ENCODE measurements around the gene ZNF227. TPM values are rescaled to one million over a fixed set of nuclear protein-coding genes. Genes with fewer than 3 reads are reported as not detected.
A peak's percentile ranks its signal among the peaks of the same experiment; 100 is the strongest.
"Not testable (repeated sequence)": the region's sequence is repeated elsewhere in the genome, so short reads cannot be mapped to it uniquely, and the experiment has no call there.

The ZNF227 gene
- total RNA-seq, 1 donor from 2014 or later, result 45.0 TPM

DNA sequence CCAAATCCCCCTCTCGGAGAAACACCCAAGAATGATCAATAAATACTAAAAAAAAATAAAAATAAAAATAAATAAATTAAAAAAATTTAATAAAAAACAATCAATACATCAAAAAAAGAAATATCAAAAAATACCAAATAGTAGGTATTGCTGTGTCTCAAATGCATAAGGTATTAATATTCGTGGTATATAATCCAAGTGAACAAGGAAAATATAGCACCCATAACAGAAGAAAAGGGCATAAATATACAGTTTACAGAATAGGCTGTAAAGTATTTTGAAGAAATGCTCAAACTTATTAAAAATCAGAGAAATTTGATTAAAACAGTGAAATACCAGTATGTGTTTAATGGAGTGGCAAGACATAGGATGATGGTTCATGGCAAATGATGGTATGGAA, 7.6 kb upstream of the ZNF227 start:
- Mint-ChIP-seq H3K9me3 (peaks cover 10% of the 10 kb centered on the region), H3K4me3 (no peak overlapping the region), H3K4me1 (peaks cover 6% of the 10 kb centered on the region), H3K36me3 (peaks cover 2% of the 10 kb centered on the region), H3K27me3 (ENCODE audit: insufficient read depth, low read depth) (peaks cover 5% of the 10 kb centered on the region), H3K27ac (no peak overlapping the region)
- H3K4me3 ChIP-seq, result no peak overlapping the region
- H3F3A ChIP-seq (ENCODE audit: low read depth), result peaks cover 4% of the 10 kb centered on the region
- no peaks in the 10 kb centered on the region for H3K36me3 ChIP-seq
- no peak overlapping the region for H3K27ac ChIP-seq
- H3K27me3 ChIP-seq, result peaks cover 30% of the 10 kb centered on the region
- no peak overlapping the region for H3K4me2 ChIP-seq
- no peak for DNase-seq (ENCODE audit: low spot score)
- H4K20me1 ChIP-seq (ENCODE audit: low read depth), result no peaks in the 10 kb centered on the region
- H3K4me1 ChIP-seq, result no peaks in the 10 kb centered on the region
- H3K79me2 ChIP-seq (ENCODE audit: low read depth), result no peaks in the 10 kb centered on the region
- TF ChIP-seq EZH2 (IDR thresholded peaks at IDR 0.05) (no peak), EZH2phosphoT487 (IDR thresholded peaks at IDR 0.05) (no peak)
- TF ChIP-seq, protein P1, sequence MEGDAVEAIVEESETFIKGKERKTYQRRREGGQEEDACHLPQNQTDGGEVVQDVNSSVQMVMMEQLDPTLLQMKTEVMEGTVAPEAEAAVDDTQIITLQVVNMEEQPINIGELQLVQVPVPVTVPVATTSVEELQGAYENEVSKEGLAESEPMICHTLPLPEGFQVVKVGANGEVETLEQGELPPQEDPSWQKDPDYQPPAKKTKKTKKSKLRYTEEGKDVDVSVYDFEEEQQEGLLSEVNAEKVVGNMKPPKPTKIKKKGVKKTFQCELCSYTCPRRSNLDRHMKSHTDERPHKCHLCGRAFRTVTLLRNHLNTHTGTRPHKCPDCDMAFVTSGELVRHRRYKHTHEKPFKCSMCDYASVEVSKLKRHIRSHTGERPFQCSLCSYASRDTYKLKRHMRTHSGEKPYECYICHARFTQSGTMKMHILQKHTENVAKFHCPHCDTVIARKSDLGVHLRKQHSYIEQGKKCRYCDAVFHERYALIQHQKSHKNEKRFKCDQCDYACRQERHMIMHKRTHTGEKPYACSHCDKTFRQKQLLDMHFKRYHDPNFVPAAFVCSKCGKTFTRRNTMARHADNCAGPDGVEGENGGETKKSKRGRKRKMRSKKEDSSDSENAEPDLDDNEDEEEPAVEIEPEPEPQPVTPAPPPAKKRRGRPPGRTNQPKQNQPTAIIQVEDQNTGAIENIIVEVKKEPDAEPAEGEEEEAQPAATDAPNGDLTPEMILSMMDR (IDR thresholded peaks at IDR 0.05), result no peak
- peaks cover 5% of the 10 kb centered on the region for H3K9me3 ChIP-seq (ENCODE audit: low read depth)
- H3K9ac ChIP-seq, result no peak overlapping the region
- no peak overlapping the region for H2AFZ ChIP-seq (replicated peaks)

DNA sequence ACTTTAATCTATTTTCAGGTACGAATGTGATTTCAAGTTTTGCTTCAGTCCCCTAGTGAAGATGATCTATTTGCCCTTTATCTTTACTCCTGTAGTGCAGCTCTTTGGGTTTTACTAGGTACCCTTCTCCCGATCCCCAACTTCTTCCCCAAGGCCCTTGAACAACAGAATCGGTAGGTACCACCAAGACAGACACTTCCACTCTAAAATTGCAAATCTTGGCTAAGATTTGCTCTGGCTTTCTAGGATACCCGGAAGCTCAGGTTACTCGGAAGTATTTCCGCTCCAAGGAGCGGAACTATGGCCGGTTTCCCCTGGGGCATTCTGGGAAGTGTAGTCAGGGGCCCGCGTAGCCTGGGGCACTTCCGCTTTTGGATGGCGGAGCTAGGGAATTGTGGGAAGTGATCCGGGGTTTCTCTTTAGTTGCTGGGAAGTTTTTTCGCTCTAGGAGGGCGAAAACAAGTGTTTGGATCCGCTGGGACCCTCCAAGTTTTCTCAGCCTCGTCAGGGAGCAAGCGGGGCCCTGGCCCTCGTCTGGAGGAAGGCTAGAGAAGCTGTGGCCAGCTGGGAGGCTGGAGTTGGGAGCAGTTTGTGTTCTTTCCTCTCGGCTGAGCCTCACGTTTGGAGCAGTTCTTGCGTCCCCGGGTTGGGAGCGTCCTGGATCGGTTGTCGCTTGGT, 5.1 kb upstream of the ZNF227 start:
- H4K20me1 ChIP-seq (ENCODE audit: low read depth), result no peaks in the 10 kb centered on the region
- H3K27ac Mint-ChIP-seq, result peak overlapping the region; percentile 87
- peak overlapping the region; percentile 84 for H3K4me3 ChIP-seq
- no peaks in the 10 kb centered on the region for H3K79me2 ChIP-seq (ENCODE audit: low read depth)
- peaks cover 8% of the 10 kb centered on the region for H3F3A ChIP-seq (ENCODE audit: low read depth)
- no peaks in the 10 kb centered on the region for H3K9me3 ChIP-seq (ENCODE audit: low read depth)
- peaks cover 20% of the 10 kb centered on the region for H3K27me3 ChIP-seq
- H3K27ac ChIP-seq, result peak overlapping the region; percentile 78
- H3K27me3 Mint-ChIP-seq (ENCODE audit: insufficient read depth, low read depth), result peaks cover 3% of the 10 kb centered on the region
- peak overlapping the region; percentile 92 for H3K4me3 Mint-ChIP-seq
- TF ChIP-seq EZH2 (IDR thresholded peaks at IDR 0.05), result no peak
- H3K36me3 ChIP-seq, result no peaks in the 10 kb centered on the region
- DNase-seq (ENCODE audit: low spot score), result peak; percentile 94
- peak overlapping the region; percentile 80 for H3K4me2 ChIP-seq
- peaks cover 2% of the 10 kb centered on the region for H3K36me3 Mint-ChIP-seq
- H3K4me1 Mint-ChIP-seq, result peaks cover 6% of the 10 kb centered on the region
- H3K9ac ChIP-seq, result peak overlapping the region; percentile 80
- peak overlapping the region; percentile 99 for H2AFZ ChIP-seq (replicated peaks)
- peaks cover 9% of the 10 kb centered on the region for H3K9me3 Mint-ChIP-seq
- no peaks in the 10 kb centered on the region for H3K4me1 ChIP-seq

DNA sequence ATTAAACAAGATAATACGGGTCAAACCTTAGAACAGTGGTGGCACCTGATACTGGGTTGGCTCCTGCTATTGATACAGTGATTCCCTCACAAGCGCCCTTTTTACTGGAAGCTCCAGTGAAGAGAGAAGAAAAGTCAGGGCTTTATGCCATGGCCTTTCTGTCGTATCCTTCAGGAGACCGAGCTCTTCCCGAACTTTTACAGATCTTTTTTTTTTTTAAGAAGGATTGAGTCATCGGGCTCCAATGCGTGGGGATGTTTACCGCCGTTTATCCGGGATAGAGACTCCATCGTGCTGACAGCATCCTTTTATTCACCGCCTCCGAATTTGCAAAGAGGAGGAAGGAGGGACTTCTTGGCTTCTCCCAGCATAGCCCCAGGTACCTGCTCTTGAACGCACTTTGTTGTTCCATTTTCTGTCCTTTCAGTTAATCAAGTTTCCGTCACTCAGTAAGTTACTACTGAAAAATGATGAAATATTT, 574 bp downstream of the ZNF227 start:
- TF ChIP-seq EZH2phosphoT487 (IDR thresholded peaks at IDR 0.05), result no peak
- TF ChIP-seq, protein P1 (IDR thresholded peaks at IDR 0.05), result no peak
- no peak for TF ChIP-seq EZH2 (IDR thresholded peaks at IDR 0.05)
- Histone ChIP-seq H3K4me1 (peaks cover 8% of the 10 kb centered on the region), H2AFZ (replicated peaks) (peak overlapping the region; percentile 89), H3K27me3 (no peaks in the 10 kb centered on the region), H3K36me3 (no peaks in the 10 kb centered on the region), H3K27ac (peak overlapping the region; percentile 43), H3F3A (ENCODE audit: low read depth) (peaks cover 8% of the 10 kb centered on the region), H4K20me1 (ENCODE audit: low read depth) (no peaks in the 10 kb centered on the region), H3K79me2 (ENCODE audit: low read depth) (peaks cover 53% of the 10 kb centered on the region), H3K9me3 (ENCODE audit: low read depth) (no peaks in the 10 kb centered on the region), H3K9ac (peak overlapping the region; percentile 61), H3K4me2 (peak overlapping the region; percentile 87), H3K4me3 (peak overlapping the region; percentile 89)
- Mint-ChIP-seq H3K4me3 (peak overlapping the region; percentile 96), H3K36me3 (peaks cover 28% of the 10 kb centered on the region), H3K27me3 (ENCODE audit: insufficient read depth, low read depth) (peaks cover 2% of the 10 kb centered on the region), H3K27ac (peak overlapping the region; percentile 91), H3K4me1 (peaks cover 11% of the 10 kb centered on the region), H3K9me3 (peaks cover 14% of the 10 kb centered on the region)
- peak; percentile 28 for DNase-seq (ENCODE audit: low spot score)

DNA sequence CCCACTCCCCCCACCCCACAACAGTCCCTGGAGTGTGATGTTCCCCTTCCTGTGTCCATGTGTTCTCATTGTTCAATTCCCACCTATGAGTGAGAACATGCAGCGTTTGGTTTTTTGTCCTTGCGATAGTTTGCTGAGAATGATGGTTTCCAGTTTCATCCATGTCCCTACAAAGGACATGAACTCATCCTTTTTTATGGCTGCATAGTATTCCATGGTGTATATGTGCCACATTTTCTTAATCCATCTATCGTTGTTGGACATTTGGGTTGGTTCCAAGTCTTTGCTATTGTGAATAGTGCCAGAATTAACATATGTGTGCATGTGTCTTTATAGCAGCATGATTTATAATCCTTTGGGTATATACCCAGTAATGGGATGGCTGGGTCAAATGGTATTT, 7.6 kb downstream of the ZNF227 start:
- not testable (repeated sequence) for H3K9ac ChIP-seq
- peaks cover 36% of the 10 kb centered on the region for H3K9me3 Mint-ChIP-seq

DNA sequence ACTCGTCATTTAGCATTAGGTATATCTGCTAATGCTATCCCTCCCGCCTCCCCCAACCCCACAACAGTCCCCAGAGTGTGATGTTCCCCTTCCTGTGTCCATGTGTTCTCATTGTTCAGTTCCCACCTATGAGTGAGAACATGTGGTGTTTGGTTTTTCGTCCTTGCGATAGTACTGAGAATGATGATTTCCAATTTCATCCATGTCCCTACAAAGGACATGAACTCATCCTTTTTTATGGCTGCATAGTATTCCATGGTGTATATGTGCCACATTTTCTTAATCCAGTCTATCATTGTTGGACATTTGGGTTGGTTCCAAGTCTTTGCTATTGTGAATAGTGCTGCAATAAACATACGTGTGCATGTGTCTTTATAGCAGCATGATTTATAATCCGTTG, 8.4 kb downstream of the ZNF227 start:
- not testable (repeated sequence) for H3K27ac Mint-ChIP-seq; H3K9me3 ChIP-seq (ENCODE audit: low read depth)
- H3K36me3 Mint-ChIP-seq, result peaks cover 49% of the 10 kb centered on the region

More for the DNA sequence above, 7.6 kb downstream of the ZNF227 start:
- not testable (repeated sequence) for H3K27ac Mint-ChIP-seq; H3F3A ChIP-seq (ENCODE audit: low read depth); H3K27me3 Mint-ChIP-seq (ENCODE audit: insufficient read depth, low read depth); H3K27me3 ChIP-seq; H3K4me1 Mint-ChIP-seq; H4K20me1 ChIP-seq (ENCODE audit: low read depth); H3K27ac ChIP-seq; H3K4me3 ChIP-seq; DNase-seq (ENCODE audit: low spot score); H3K4me1 ChIP-seq; H2AFZ ChIP-seq (replicated peaks); H3K4me3 Mint-ChIP-seq; H3K9me3 ChIP-seq (ENCODE audit: low read depth); H3K4me2 ChIP-seq
- H3K36me3 ChIP-seq, result peaks cover 12% of the 10 kb centered on the region
- peaks cover 35% of the 10 kb centered on the region for H3K79me2 ChIP-seq (ENCODE audit: low read depth)
- peaks cover 49% of the 10 kb centered on the region for H3K36me3 Mint-ChIP-seq

DNA sequence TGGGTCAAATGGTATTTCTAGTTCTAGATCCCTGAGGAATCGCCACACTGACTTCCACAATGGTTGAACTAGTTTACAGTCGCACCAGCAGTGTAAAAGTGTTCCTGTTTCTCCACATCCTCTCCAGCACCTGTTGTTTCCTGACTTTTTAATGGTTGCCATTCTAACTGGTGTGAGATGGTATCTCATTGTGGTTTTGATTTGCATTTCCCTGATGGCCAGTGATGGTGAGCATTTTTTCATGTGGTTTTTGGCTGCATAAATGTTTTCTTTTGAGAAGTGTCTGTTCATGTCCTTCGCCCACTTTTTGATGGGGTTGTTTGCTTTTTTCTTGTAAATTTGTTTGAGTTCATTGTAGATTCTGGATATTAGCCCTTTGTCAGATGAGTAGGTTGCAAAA, 9.0 kb downstream of the ZNF227 start:
- not testable (repeated sequence) for H2AFZ ChIP-seq (replicated peaks); H3K27me3 ChIP-seq; H3K9ac ChIP-seq; H3K4me3 ChIP-seq; H3K9me3 ChIP-seq (ENCODE audit: low read depth); H3K27me3 Mint-ChIP-seq (ENCODE audit: insufficient read depth, low read depth); H3K4me3 Mint-ChIP-seq; H3K4me2 ChIP-seq; H4K20me1 ChIP-seq (ENCODE audit: low read depth); H3K4me1 ChIP-seq; H3F3A ChIP-seq (ENCODE audit: low read depth); DNase-seq (ENCODE audit: low spot score); H3K4me1 Mint-ChIP-seq; H3K27ac ChIP-seq; H3K27ac Mint-ChIP-seq
- peaks cover 37% of the 10 kb centered on the region for H3K9me3 Mint-ChIP-seq
- H3K36me3 Mint-ChIP-seq, result peaks cover 49% of the 10 kb centered on the region
- Histone ChIP-seq H3K79me2 (ENCODE audit: low read depth) (peaks cover 21% of the 10 kb centered on the region), H3K36me3 (peaks cover 12% of the 10 kb centered on the region)

More for the DNA sequence above, 8.4 kb downstream of the ZNF227 start:
- Histone ChIP-seq H3K79me2 (ENCODE audit: low read depth) (peaks cover 26% of the 10 kb centered on the region), H3K36me3 (peaks cover 12% of the 10 kb centered on the region)
- not testable (repeated sequence) for H3F3A ChIP-seq (ENCODE audit: low read depth); H3K4me3 Mint-ChIP-seq; H3K27ac ChIP-seq; H3K27me3 Mint-ChIP-seq (ENCODE audit: insufficient read depth, low read depth); H3K4me3 ChIP-seq; H3K9ac ChIP-seq; H3K4me1 ChIP-seq; H3K4me2 ChIP-seq; H2AFZ ChIP-seq (replicated peaks); H4K20me1 ChIP-seq (ENCODE audit: low read depth); H3K27me3 ChIP-seq; H3K4me1 Mint-ChIP-seq; DNase-seq (ENCODE audit: low spot score)
- H3K9me3 Mint-ChIP-seq, result peaks cover 37% of the 10 kb centered on the region

Data from neural progenitor cell (in vitro differentiated cells).